Type B pancreatic cell (in vitro differentiated cells): ENCODE measurements around the gene SLC34A3. TPM values are rescaled to one million over a fixed set of nuclear protein-coding genes. Genes with fewer than 3 reads are reported as not detected.
"Not testable (repeated sequence)": the region's sequence is repeated elsewhere in the genome, so short reads cannot be mapped to it uniquely, and the experiment has no call there.

Source experiments
- DNase-seq: peaks from one replicate; pipeline ENCODE4 v3.0.0; 2021; ENCODE audit warnings: mixed read lengths; ENCODE audit not compliant: unreplicated experiment; ENCODE audit errors: extremely low spot score
- H3K27ac Mint-ChIP-seq: 2 replicates; pipeline ENCODE4 v1.8.0; 2021; ENCODE audit warnings: mild to moderate bottlenecking, mixed read lengths
- H3K27me3 Mint-ChIP-seq: 2 replicates; pipeline ENCODE4 v1.8.0; 2021; ENCODE audit warnings: mixed read lengths
- H3K36me3 Mint-ChIP-seq: 2 replicates; pipeline ENCODE4 v1.8.0; 2021; ENCODE audit warnings: mixed read lengths
- H3K4me1 Mint-ChIP-seq: one replicate; pipeline ENCODE4 v1.8.0; 2021; ENCODE audit warnings: mixed read lengths; ENCODE audit not compliant: unreplicated experiment
- H3K4me3 Mint-ChIP-seq: 2 replicates; pipeline ENCODE4 v1.8.0; 2021; ENCODE audit warnings: mild to moderate bottlenecking, mixed read lengths
- H3K9me3 Mint-ChIP-seq: 2 replicates; pipeline ENCODE4 v1.8.0; 2021; ENCODE audit warnings: mixed read lengths
- CTCF ChIP-seq: fragments of 200-600 bp; sonication (generic); conservative IDR thresholded peaks from 2 replicates; pipeline ENCODE4 v1.5.0; 2021; ENCODE audit warnings: antibody characterized with exemption, mild to moderate bottlenecking
- total RNA-seq: library from RNA; stranded (reverse); gene quantifications from 2 replicates; pipeline ENCODE4 v1.2.1, GENCODE V29; 2021; ENCODE audit warnings: low replicate concordance

SLC34A3 gene
- total RNA-seq, 1 donor from 2014 or later, result 0.41 TPM

GRCh38 chr9:137235424-137236237, 4.9 kb downstream of the SLC34A3 start:
- no peak for DNase-seq
- Mint-ChIP-seq H3K27me3 (no peaks in the 10 kb centered on the region), H3K27ac (peak overlapping the region; percentile 46), H3K9me3 (no peaks in the 10 kb centered on the region), H3K4me3 (peak overlapping the region; percentile 34), H3K4me1 (peaks cover 5% of the 10 kb centered on the region), H3K36me3 (no peaks in the 10 kb centered on the region)
- TF ChIP-seq CTCF, result peak; percentile 24

- Mint-ChIP-seq H3K4me1 (peaks cover 9% of the 10 kb centered on the region), H3K27ac (no peak overlapping the region), H3K4me3 (no peak overlapping the region), H3K27me3 (peaks cover 4% of the 10 kb centered on the region), H3K9me3 (no peaks in the 10 kb centered on the region), H3K36me3 (peaks cover 4% of the 10 kb centered on the region)
- DNase-seq, result peak; percentile 93
- peak; percentile 100 for TF ChIP-seq CTCF
Measured at GRCh38 chr9:137236238-137236935, 5.7 kb downstream of the SLC34A3 start.

GRCh38 chr9:137236936-137237421, 6.3 kb downstream of the SLC34A3 start:
- H3K27me3 Mint-ChIP-seq, result peaks cover 4% of the 10 kb centered on the region
- H3K4me3 Mint-ChIP-seq, result no peak overlapping the region
- no peak for DNase-seq
- peaks cover 4% of the 10 kb centered on the region for H3K36me3 Mint-ChIP-seq
- TF ChIP-seq CTCF, result no peak
- no peaks in the 10 kb centered on the region for H3K9me3 Mint-ChIP-seq
- H3K27ac Mint-ChIP-seq, result no peak overlapping the region
- H3K4me1 Mint-ChIP-seq, result peaks cover 9% of the 10 kb centered on the region

- Mint-ChIP-seq H3K27me3 (peaks cover 4% of the 10 kb centered on the region), H3K36me3 (peaks cover 13% of the 10 kb centered on the region), H3K27ac (peak overlapping the region; percentile 26), H3K9me3 (no peaks in the 10 kb centered on the region), H3K4me3 (no peak overlapping the region), H3K4me1 (peaks cover 17% of the 10 kb centered on the region)
- DNase-seq, result no peak
- no peak for TF ChIP-seq CTCF
Measured at GRCh38 chr9:137237759-137238726, 7.3 kb downstream of the SLC34A3 start.

GRCh38 chr9:137239541-137240200, 9.0 kb downstream of the SLC34A3 start:
- peak overlapping the region; percentile 78 for H3K27ac Mint-ChIP-seq
- DNase-seq, H3K9me3 Mint-ChIP-seq, H3K27me3 Mint-ChIP-seq: not testable (repeated sequence)
- H3K4me1 Mint-ChIP-seq, result peaks cover 26% of the 10 kb centered on the region
- peaks cover 17% of the 10 kb centered on the region for H3K36me3 Mint-ChIP-seq
- H3K4me3 Mint-ChIP-seq, result peak overlapping the region; percentile 84
